ENCODE data around the gene WDPCP. TPM values are rescaled to one million over a fixed set of nuclear protein-coding genes. Genes with fewer than 3 reads are reported as not detected.

The WDPCP gene
- total and polyA plus RNA-seq, 2 of the 4 experiments (the other 2 are of a cell fraction): 2.2 to 10.2 TPM

GRCh38 chr2:63446658-63447057 is 141.6 kb downstream of the WDPCP start:
- CTCF ChIA-PET: interaction anchor here (1.2 kb wide), 1 partner anchor 23 kb away, joined by 3 read pairs; no protein-coding TSS in a partner anchor

More at GRCh38 chr2:63446658-63447057, 141.6 kb downstream of the WDPCP start:
- no CpG with 5 or more reads among the region's 1 CpG for WGBS, 2 experiments (ENCODE audit: extremely low coverage in 2 of 2, insufficient read length in 1 of 2)
- POLR2A ChIA-PET (ENCODE audit: unreplicated experiment): interaction anchor here (0.6 kb wide), 1 partner anchor 1541 kb away, joined by 5 read pairs; no protein-coding TSS in a partner anchor
- no peak overlapping the region for H3K4me2 ChIP-seq (ENCODE audit: low read depth, low read length)
- no peak overlapping the region for H2BK5ac ChIP-seq (ENCODE audit: low read depth, low read length, poor library complexity, severe bottlenecking)
- no peak overlapping the region for H2BK120ac ChIP-seq (ENCODE audit: low read depth, low read length)
- H3K9me3 ChIP-seq (ENCODE audit: control insufficient read depth, insufficient read depth, low read length): no peaks in the 10 kb centered on the region
- ATAC-seq (ENCODE audit: low read depth) (no peak), DNase-seq (no peak)
- no peak overlapping the region for H3K23ac ChIP-seq (ENCODE audit: low read depth, low read length)
- no peak overlapping the region for H3K27ac ChIP-seq (ENCODE audit: insufficient read depth, low read length)
- H4K91ac ChIP-seq (ENCODE audit: insufficient read depth, low read depth, low read length): no peak overlapping the region
- H2AK9ac ChIP-seq (replicated peaks; ENCODE audit: low read depth, low read length, poor library complexity): no peak overlapping the region
- no peaks in the 10 kb centered on the region for H3K27me3 ChIP-seq (ENCODE audit: control insufficient read depth, insufficient read depth, low read length)
- no peaks in the 10 kb centered on the region for H4K20me1 ChIP-seq (ENCODE audit: insufficient read depth, low read length)
- no peak overlapping the region for H3K14ac ChIP-seq (replicated peaks; ENCODE audit: low read depth, low read length)
- dilution Hi-C loops (cut with HindIII; ENCODE audit: low sequenced_read_pairs, unreplicated experiment): no loop called here
- no peak overlapping the region for H3K4me3 ChIP-seq (ENCODE audit: insufficient read depth, low read depth, low read length)
- no peak overlapping the region for H3K18ac ChIP-seq (ENCODE audit: low read depth, low read length)
- no peak overlapping the region for H2BK20ac ChIP-seq (ENCODE audit: low read depth, low read length)
- H2AK5ac ChIP-seq (ENCODE audit: low read depth, low read length): no peak overlapping the region
- no peaks in the 10 kb centered on the region for H3K36me3 ChIP-seq (ENCODE audit: control insufficient read depth, insufficient read depth, low read length)
- H3K4me1 ChIP-seq (ENCODE audit: control insufficient read depth, insufficient read depth, low read length): no peaks in the 10 kb centered on the region
- H3K79me1 ChIP-seq (ENCODE audit: low read depth in 1 of 2, low read length in 2 of 2): no peaks in the 10 kb centered on the region
- H2AFZ ChIP-seq (replicated peaks; ENCODE audit: low read length, poor library complexity): no peak overlapping the region
- no peak overlapping the region for H3K9ac ChIP-seq (ENCODE audit: low read depth, low read length)
- no peak overlapping the region for H4K8ac ChIP-seq (ENCODE audit: low read depth in 2 of 2, low read length in 2 of 2)
- TF ChIP-seq NFE2L2 (IDR thresholded peaks at IDR 0.05; ENCODE audit: low read depth, low read length) (no peak), CHD1 (IDR thresholded peaks at IDR 0.05; ENCODE audit: low read depth, low read length) (no peak), MXI1 (IDR thresholded peaks at IDR 0.05; ENCODE audit: borderline replicate concordance, low read depth, low read length) (no peak)
- no TSS peak for BruUV-seq (replicated peaks)
- intact Hi-C loops (cut with micrococcal nuclease): no loop called here
- in situ Hi-C loops (cut with MboI; ENCODE audit: low sequenced_read_pairs): no loop called here
- no peak overlapping the region for H4K5ac ChIP-seq (ENCODE audit: low read depth, low read length)
- no peak overlapping the region for H3K56ac ChIP-seq (ENCODE audit: extremely low read depth, insufficient read depth, low read length)
- H2BK15ac ChIP-seq (ENCODE audit: low read depth, low read length): no peak overlapping the region
- H3K9me1 ChIP-seq (ENCODE audit: insufficient read depth, low read length): no peaks in the 10 kb centered on the region
- no peak overlapping the region for H3K4ac ChIP-seq (ENCODE audit: low read depth, low read length)

Measured in IMR-90 (cell line).